Measurements from ENCODE around the gene OCRL.

OCRL gene

GRCh38 chrX:129636175-129636681 is 96.2 kb downstream of the OCRL start:
- no peak for DNase-seq (ENCODE audit: low spot score)

- peak; percentile 67 for DNase-seq (ENCODE audit: low spot score)
Observed at GRCh38 chrX:129637217-129638109, 97.4 kb downstream of the OCRL start.

- no peak for DNase-seq (ENCODE audit: low spot score)
Observed at GRCh38 chrX:129638917-129639316, 98.9 kb downstream of the OCRL start.

GRCh38 chrX:129640737-129641136 is 100.7 kb downstream of the OCRL start:
- DNase-seq (ENCODE audit: low spot score) = no peak

- no peak for DNase-seq (ENCODE audit: low spot score)
Observed at GRCh38 chrX:129641469-129641868, 101.4 kb downstream of the OCRL start.

GRCh38 chrX:129641941-129642340 is 101.9 kb downstream of the OCRL start:
- DNase-seq (ENCODE audit: low spot score) = no peak

Measured in D341Med (cell line).